ENCODE data around the gene AFAP1.

DNA sequence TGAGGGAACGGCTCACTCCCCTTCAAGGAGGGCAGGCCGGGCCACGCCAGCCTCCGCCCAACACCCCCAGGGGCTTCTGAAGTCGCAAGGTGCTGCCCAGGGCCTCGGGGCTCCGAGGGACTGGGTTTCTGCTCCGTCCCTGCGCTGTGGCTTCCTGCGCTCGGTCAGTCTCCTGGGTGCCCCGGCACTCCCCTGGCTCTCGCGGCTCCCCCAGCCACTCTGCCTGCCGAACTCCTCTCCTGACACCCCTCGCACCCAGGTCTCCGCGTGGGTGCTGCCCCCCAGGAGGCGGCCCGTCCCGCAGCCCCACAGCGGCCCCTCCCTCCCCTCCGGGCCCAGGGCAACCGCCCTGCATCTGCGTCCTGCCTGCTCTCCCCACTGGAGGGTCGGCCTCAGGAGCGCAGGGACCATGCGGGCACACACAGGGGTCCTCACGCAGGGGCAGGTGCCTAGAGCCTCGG is 151.9 kb downstream of the AFAP1 start:
- TF ChIP-seq, protein P1, sequence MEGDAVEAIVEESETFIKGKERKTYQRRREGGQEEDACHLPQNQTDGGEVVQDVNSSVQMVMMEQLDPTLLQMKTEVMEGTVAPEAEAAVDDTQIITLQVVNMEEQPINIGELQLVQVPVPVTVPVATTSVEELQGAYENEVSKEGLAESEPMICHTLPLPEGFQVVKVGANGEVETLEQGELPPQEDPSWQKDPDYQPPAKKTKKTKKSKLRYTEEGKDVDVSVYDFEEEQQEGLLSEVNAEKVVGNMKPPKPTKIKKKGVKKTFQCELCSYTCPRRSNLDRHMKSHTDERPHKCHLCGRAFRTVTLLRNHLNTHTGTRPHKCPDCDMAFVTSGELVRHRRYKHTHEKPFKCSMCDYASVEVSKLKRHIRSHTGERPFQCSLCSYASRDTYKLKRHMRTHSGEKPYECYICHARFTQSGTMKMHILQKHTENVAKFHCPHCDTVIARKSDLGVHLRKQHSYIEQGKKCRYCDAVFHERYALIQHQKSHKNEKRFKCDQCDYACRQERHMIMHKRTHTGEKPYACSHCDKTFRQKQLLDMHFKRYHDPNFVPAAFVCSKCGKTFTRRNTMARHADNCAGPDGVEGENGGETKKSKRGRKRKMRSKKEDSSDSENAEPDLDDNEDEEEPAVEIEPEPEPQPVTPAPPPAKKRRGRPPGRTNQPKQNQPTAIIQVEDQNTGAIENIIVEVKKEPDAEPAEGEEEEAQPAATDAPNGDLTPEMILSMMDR (IDR thresholded peaks at IDR 0.05), result no peak
- no peak for TF ChIP-seq POLR2A (IDR thresholded peaks at IDR 0.05)

Measured in lower leg skin (tissue), 3 donors.